CD4-positive, alpha-beta T cell treated with Interferon alpha-2 for 1 hour (primary cell): ENCODE measurements around the gene STING1.
"Not testable (repeated sequence)": the region's sequence is repeated elsewhere in the genome, so short reads cannot be mapped to it uniquely, and the experiment has no call there.

Experiments used
- DNase-seq, 2 donors: peaks; one replicate each; pipeline ENCODE4 v3.0.0-alpha.2; 2020 to 2022

Gene STING1

GRCh38 chr5:139501381-139501780 lies 18.8 kb upstream of the STING1 start:
- no peak for DNase-seq

GRCh38 chr5:139495638-139496435 lies 13.3 kb upstream of the STING1 start:
- no peak for DNase-seq

- DNase-seq, result no peak
These were observed 12.3 kb upstream of the STING1 start for GRCh38 chr5:139494832-139495231.

- no peak for DNase-seq
These were observed 11.7 kb upstream of the STING1 start for GRCh38 chr5:139494256-139494655.

- no peak for DNase-seq
These were observed 10.2 kb upstream of the STING1 start for GRCh38 chr5:139492700-139493192.

- peak in 1 of 2 donors; percentile 35 for DNase-seq
These were observed 5.7 kb upstream of the STING1 start for GRCh38 chr5:139488260-139488659.

- no peak for DNase-seq
These were observed 3.6 kb upstream of the STING1 start for GRCh38 chr5:139486201-139486600.

- not testable (repeated sequence) for DNase-seq
These were observed 291 bp upstream of the STING1 start for GRCh38 chr5:139482890-139483208.

- peak; percentile 42 to 53 for DNase-seq
These were observed 943 bp downstream of the STING1 start for GRCh38 chr5:139481580-139482049.

GRCh38 chr5:139481122-139481533 lies 1.4 kb downstream of the STING1 start:
- DNase-seq, result peak in 1 of 2 donors; percentile 42

GRCh38 chr5:139479729-139480128 lies 2.8 kb downstream of the STING1 start:
- DNase-seq, result not testable (repeated sequence)

- DNase-seq, result not testable (repeated sequence)
These were observed 3.7 kb downstream of the STING1 start for GRCh38 chr5:139478657-139479423.

GRCh38 chr5:139475865-139476617 lies 6.5 kb downstream of the STING1 start:
- no peak for DNase-seq

- DNase-seq, result peak; percentile 44 to 54
These were observed 7.4 kb downstream of the STING1 start for GRCh38 chr5:139474890-139475791.

GRCh38 chr5:139473565-139473964 lies 9.0 kb downstream of the STING1 start:
- DNase-seq, result no peak

GRCh38 chr5:139473105-139473504 lies 9.5 kb downstream of the STING1 start:
- DNase-seq, result no peak

- no peak for DNase-seq
These were observed 10.1 kb downstream of the STING1 start for GRCh38 chr5:139472386-139473030.

GRCh38 chr5:139470821-139471300 lies 11.7 kb downstream of the STING1 start, which contains the start of gene SMIM33:
TSS of gene SMIM33 (plus strand) at chr5:139471004. CDS start at chr5:139471122, 118 bp downstream.
- peak; percentile 45 to 68 for DNase-seq

- DNase-seq, result peak in 1 of 2 donors; percentile 50
These were observed 14.1 kb downstream of the STING1 start for GRCh38 chr5:139468421-139468931.

- DNase-seq, result no peak
These were observed 19.8 kb downstream of the STING1 start, which contains the start of gene ECSCR for GRCh38 chr5:139462586-139463276. TSS of gene ECSCR (minus strand) at chr5:139462743. CDS start at chr5:139462670, 73 bp downstream.
